Measurements from ENCODE around the gene NCAM1.
A peak's percentile ranks its signal among the peaks of the same experiment; 100 is the strongest.

The NCAM1 gene

DNA sequence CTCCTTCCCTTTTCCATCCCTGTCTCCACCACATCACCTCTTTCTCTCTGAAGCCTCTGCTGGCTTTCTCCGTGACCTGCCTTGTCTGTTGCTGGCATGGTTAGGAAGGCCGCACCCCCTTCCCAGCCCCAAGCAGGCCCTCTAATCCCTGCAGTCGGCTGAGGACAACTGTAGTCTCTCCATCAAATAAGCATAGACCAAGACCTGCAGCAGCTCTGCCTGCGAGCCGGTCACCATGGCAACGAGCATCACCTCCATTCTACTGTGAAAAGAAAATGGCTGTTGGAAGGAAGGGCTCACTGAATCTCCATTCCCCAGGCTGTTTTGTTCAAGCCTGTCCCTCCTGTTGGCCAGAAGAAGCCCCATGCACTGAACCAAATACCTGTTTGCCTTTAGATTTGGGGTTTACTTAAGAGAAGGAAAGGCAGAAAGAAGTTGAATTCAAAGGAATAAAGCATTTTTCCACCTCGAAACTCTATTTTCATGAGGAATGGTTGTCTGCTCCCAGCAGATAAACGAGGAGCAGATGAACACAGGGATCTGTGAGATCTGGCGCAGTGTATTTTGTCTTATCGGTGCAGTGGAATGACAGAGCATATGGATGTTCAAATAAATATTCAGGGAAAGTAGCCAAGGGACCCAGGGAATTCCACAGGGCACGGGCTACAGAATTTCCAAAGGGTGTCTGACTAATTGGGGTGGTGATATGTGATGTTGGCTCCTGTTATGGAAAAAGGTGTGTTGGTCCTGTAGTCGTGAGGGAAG, 240.0 kb downstream of the NCAM1 start:
- DNase-seq (ENCODE audit: low spot score), result no peak

DNA sequence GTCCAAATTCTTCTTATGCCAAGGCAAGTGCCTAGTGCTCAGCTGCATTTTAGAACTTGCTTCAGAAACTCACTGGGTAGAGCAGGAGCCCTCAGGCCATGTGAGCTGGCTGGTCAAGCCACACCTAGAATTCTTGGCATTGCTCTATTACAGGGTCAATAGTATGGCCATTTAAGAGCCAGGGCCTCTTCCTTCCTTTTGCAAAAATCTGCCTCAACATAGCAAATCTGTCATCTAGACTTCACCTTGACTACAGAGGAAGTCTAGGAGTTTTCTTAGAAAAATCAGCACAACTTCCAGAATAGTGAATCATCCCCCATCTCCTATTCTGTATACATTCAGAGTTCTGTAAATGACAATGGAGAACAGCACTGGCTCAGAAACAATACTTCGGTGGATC, 241.2 kb downstream of the NCAM1 start:
- DNase-seq (ENCODE audit: low spot score), result no peak

DNA sequence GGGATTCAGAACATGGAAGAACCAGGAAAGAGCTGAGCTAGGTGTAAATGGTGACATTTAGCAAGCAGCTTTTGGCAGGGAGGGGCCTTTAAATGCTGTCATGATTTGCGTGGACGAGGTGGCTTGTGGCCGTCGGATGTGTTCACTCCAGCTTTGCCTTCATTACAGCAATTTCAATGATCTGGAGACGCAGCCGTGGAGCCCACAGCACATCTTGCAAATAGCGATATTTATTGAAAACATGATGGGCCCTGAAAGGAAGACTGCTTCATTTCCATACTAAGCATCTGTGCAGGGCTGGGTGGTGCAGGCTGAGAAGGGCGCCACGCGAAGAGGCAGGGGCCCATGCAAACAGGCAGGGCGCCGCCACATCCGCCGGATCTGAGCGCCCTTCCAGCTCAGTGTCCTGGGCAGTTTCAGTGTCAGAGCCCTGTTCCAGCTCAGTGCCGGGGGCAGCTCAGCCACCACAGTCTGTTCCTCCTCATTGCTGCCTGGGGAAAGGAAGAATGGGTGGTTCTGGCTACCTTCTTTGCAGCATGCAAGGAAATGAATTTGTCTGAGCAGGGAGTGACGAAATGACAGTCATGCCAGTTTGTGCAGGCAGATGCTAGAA, 242.0 kb downstream of the NCAM1 start:
- no peak for DNase-seq (ENCODE audit: low spot score)

DNA sequence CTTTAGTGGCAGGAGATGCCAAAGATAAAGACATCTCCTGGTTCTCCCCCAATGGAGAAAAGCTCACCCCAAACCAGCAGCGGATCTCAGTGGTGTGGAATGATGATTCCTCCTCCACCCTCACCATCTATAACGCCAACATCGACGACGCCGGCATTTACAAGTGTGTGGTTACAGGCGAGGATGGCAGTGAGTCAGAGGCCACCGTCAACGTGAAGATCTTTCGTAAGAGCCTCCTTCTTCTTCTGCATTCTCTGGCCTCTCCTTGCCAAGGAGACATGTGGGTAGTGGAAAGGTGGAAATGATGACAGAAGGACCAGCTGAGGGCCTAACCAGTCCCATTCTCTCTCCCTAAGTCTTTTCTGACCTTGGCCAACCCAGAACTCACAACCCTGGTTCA, 243.1 kb downstream of the NCAM1 start:
- no peak for DNase-seq (ENCODE audit: low spot score)

DNA sequence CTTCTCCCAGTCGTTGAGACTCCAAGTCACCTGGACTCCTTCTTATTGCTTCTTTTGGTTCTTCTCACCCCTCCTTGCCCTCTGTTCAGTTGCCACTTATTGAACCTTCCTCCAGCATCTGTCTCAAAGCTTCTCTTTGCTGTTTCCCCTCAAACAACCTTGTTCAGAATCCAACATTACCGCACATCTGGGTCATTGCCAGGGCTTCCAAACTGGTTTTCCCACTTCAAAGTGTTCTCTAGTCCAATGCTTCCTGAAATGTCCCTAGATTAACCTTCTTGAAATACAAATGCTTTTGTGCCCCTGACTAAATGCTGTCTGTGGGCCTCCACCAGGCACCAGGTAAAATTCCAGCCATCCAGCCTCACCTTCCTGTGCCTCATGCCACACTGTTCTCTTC, 252.3 kb downstream of the NCAM1 start:
- no peak for DNase-seq (ENCODE audit: low spot score)

DNA sequence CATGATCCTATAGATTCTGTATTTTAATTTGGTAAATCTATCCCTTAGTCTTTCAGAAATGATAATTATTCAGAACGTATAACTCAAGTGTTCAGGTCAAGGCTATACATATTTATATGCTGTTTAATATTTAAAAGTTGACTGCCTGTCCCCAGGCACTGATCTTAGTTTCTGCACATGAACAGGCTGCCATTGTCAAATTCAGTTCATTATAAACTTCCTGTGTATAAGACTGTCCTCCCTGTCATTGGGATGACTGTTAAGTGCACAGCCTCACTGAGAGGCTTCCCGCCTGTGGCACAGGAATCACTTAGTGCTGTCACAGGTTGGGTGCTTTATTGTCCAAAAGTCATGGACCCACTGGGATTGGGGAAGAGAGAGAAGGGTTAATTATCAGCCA, 261.0 kb downstream of the NCAM1 start:
- no peak for DNase-seq (ENCODE audit: low spot score)

DNA sequence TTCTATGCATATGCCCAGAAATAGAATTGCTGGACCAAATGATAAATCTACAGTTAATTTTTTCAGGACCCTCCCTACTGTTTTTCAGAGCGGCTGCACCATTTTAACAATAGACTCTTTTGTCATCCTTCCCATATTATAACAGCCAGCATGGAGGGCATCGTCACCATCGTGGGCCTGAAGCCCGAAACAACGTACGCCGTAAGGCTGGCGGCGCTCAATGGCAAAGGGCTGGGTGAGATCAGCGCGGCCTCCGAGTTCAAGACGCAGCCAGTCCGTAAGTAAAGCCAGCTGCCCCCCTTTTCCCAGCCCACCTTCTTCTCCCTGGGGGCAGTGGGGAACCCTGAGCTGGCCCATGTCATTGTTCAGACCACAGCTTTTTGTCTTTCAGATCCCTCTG, 273.7 kb downstream of the NCAM1 start:
- DNase-seq (ENCODE audit: low spot score), result no peak

DNA sequence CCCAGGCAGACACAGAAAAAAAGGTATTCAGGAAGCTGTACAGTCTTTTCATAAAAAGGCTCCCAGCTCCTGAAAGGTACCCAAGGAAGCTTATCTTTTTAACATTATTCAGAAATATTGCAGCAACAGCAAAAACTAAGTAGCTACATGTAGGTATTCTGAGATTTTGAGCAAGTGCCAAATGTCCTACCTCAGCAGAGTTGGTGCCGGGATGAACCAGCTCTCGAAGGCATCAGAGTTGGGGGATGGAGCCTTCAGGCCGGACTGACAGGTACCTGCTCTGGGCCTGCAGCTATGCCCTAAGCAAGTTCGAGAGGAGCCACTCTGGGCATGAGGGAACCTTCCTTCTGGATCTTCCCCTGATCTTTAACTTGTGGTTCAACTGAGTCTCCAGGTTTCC, 276.0 kb downstream of the NCAM1 start:
- no peak for DNase-seq (ENCODE audit: low spot score)

DNA sequence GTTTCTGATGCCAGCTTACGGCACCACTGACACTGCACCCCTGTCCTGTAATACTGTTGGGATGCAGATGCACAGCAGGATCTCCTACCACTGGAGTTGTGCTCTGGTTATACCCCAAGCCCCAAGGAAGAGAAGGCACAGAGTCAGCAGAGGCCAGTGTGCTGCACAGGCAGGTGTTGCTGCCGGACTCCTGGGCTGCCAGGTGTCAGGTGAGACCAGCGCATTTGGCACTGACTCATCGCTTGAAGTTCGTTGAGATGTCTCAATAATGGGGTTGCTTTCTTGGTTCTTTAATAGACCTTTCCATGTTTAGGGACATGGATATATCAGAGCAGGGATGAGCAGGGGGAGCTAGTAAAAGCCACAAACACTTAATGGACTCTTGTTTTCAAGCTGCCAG, 277.5 kb downstream of the NCAM1 start:
- no peak for DNase-seq (ENCODE audit: low spot score)

DNA sequence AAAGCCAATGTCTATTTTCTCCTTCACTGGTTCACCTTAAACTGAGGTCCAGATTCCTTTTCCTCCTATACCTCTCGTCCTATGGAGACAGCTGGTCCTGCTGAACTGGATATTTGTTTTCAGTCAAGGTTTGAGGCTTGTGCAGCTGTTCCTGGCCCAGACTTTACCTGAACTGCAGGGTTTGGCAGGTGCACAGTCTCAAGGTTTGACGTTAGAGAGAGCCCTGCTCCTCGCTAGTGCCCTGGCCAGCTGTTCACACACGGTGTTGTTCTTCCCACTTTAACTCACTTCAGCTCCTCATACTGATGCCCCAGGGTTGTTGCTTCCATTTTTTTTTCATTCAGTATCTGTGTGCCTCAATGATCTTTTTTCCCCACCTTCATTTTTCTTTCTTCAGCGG, 279.2 kb downstream of the NCAM1 start:
- no peak for DNase-seq (ENCODE audit: low spot score)

DNA sequence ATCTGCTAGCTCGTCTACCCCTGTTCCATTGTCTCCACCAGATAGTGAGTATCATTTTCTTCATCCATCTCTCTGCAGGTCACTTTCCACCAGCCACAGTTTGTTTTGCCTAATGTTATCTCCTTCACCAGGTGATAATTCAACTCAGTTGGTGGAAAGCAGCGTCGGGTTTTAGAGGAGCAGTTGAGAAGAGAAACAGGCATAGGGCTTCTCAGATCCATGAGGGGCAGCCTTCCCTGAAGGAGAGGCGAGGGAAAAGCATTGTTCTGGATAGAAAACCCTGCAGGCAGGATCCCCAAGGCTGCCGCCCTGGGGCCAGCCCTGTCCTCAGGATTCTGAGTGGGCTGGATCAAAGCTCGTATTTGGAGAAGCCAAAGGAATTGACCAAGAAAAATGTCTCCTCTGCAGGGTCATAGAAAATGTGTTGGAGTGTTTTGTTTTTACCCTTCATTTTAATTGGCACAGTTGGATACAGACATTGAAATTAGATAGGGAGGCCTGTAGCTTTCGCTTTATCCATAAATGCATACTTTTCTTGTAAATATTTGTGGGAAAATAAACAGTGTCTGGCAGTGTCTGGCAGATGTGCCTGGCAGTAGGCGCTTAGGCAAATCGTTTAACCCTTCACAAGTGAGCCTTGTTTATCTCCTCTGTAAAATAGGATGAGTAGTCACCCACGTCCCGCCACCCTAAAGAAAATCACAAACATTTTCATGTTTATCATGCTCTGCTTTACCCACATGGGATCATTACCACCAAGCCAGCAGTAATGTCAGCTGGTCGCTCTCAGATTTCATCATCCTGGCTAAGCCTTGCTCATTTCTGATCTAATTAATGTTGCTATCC, 279.8 kb downstream of the NCAM1 start:
- no peak for DNase-seq (ENCODE audit: low spot score)

DNA sequence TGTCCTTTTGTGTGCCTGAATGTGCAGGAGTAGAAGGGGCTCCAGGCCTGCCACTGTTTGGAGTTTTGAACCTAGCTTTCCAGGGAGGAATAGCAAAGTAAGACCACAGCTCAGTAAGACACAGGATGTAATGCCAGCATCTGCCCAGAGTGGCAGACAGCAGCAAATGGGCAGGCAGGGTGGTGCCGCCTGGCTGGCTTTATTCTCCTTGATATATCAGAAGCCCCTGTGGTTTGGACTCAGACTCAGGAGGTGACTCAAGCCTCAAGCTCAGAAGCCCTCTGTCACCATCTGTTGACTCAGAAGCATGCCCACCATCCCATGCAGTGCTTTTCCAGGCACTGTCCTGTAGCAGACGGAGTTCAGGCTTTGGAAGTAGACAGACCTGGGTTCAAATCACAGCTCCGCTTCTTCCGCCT, 280.4 kb downstream of the NCAM1 start:
- DNase-seq (ENCODE audit: low spot score), result no peak

DNA sequence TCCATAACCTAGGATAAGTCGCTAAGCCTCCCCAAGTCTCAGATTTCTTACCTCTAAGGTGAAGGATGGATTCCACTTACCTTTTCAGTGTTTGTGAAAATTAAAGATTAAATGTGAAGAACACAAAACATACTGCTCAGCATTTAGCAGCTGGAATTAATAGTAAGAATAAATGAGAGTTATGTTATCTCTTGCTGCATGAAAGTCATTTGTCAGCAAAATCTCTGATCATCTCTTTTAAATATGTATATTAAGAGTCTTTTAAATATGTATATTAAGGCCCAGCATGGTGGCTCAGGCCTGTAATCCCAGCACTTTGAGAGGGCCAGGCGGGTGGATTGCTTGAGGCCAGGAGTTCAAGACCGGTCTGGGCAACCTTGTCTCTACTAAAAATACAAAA, 280.8 kb downstream of the NCAM1 start:
- no peak for DNase-seq (ENCODE audit: low spot score)

DNA sequence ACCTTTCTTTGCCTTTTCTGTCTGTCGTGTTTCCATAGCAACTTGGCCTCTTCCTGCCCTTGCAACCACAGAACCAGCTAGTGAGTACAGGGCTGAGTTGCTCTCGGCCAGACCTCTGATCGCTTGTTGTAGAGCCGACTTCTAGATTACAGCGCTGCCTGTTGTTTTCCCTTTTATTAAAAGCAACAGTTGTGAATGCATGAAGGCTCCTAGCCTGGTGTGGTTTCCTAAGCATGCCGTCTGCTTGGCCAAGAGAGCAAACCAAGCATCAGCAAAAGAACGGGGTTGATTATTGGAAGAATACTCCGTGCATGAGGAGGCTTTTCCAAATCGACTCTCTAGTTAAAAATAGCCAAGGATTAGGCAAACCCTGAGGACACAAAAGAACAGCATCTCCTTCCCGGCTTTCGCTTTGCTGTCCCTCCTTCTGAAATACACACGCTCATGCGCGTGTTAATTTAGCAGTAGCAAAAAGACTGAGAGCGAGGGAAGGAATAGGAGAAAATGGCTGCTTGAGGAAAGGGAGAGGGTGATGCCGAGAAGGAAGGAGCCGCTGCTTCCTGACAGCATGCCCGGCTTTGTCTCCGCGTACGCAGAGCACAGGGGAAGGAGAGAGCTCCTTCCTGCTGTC, 281.7 kb downstream of the NCAM1 start:
- no peak for DNase-seq (ENCODE audit: low spot score)

DNA sequence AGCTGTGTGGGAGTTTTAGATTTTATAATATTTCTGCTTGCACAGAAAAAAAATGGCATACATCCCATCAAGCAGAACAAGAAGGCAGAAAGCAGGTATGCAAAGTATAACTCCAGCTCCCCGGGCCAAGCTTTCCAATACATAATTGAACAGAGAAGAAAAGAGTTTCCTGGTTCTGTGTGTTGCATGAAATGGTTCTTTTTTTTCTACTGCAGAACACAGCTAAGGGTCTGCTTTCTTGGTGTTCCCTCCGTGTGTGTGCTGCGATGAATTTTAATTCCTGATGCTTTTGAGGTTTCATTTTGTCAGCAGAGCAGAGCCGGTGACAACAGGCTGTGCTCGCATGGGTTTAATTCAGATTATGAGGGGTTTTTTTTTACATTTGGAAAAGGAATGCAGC, 282.5 kb downstream of the NCAM1 start:
- DNase-seq (ENCODE audit: low spot score), result no peak

DNA sequence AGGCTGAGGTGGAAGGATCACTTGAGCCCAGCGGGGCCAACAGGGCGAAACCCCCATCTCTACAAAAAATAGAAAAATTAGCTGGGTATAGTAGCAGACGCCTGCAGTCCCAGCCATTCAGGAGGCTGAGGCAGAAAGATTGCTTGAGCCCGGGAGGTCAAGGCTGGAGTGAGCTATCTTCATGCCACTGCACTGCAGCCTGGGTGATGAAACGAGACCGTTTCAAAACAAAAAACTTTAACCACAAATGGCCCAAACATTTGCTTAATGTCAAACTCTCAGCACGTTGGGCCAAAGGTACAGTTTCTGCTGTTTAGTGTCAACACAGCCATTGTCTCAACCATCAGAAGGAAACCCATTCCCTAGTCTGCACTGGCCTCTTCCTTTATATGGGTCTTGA, 284.0 kb downstream of the NCAM1 start:
- no peak for DNase-seq (ENCODE audit: low spot score)

DNA sequence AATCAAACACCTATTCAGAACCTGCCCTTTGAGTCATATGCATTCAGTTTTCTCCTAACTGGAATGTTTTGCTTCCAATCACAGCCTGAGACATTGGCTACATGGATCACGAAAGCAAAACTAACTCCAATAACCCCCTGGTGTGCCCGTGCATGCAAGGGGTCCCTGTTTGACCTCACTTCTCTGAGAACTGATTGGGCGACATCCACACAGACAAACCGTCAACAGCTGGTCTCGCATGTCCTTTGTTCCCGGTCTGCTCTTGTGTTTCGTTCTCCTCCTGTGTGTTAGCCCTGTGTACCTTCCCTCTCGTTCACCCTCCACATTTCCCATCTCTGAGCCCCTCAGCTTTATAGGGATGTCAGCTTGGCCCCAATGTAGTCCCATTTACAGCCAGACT, 286.0 kb downstream of the NCAM1 start:
- no peak for DNase-seq (ENCODE audit: low spot score)

DNA sequence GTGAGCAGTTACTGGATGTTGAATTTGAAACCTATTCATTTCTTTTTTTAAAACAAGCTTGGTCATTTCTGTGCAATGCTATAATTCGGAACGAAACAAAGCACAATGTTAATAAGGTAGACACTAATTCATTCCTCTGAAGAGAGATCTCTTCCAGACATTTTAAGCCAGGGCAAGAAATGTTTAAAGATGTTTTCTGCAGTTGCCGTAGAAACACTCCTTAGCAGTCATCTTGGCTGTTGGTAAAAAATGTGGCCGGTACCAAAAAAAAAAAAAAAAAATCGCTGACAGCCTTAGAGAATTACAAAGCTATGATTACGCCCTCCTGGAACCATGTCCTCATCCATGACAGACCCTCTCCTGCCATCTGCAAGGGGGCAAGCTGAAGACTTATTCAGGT, 286.7 kb downstream of the NCAM1 start:
- DNase-seq (ENCODE audit: low spot score), result no peak

DNA sequence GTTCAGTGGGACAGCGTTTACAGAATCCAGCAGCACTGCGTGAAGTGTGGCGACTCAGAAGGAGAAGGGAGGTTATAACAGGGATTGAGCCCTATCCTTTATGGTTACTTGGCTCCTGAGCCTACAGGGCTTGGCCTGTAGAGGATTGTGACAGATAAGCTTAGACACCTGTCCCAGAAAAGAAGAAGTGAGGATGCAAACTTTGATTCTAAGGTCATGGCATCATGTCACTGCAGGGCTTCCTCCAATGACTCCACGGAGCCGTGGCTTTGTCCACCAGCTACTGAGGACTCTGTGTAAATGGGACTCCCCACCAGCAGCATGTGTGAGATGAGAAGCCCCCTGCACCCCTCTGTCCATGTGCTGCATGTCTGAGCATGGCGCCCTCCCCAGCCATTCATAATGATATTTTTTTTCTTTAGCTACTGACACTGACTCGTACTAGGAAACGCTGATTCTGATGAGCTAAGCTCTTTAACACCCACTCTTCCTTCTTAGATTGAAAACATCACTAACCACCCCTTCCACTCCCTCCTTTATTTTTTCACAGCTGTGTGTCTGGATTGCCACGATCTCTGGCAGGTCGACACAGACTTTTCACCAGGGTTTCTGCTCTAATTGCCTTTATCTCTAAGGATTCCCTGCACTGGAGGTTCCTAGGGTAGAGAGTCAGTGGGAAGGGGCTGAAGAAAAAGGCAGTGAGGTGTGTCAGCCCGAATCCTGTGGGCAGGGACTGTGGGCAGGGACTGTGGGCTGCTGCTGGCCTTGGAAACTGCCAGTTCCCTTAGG, 287.7 kb downstream of the NCAM1 start:
- no peak for DNase-seq (ENCODE audit: low spot score)

DNA sequence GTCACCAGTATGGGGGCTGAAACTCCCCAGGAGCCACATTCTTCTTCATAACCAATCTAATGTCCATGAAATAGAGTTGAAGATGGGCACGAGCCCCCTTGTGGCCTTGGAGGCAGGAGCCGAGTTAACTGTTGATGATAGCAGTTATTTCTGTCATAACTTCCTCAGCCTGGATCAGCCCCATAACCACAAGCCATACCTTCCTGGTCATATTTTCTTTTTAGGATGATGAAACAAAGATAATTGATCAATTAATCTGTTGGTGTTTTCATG, 288.2 kb downstream of the NCAM1 start:
- DNase-seq (ENCODE audit: low spot score), result peak; percentile 7

DNA sequence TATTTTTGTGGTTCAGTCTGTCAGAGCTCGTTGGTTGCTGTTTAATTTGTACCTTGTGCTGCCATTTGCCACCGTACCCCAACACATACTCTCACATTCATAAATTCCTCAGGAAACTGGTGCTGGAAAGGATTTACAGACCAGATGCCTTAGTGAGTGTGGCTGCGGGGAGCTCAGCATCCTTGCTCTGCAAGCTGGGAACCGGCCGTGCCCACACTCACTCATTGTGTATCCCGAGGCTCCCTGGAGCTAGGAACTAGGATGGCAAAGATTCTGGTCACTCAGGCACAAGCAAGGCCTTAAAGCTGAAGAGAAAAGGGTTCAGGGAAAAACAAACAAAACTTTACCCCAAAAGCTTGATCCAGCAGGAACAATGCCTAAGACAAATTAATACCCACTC, 288.6 kb downstream of the NCAM1 start:
- DNase-seq (ENCODE audit: low spot score), result no peak

DNA sequence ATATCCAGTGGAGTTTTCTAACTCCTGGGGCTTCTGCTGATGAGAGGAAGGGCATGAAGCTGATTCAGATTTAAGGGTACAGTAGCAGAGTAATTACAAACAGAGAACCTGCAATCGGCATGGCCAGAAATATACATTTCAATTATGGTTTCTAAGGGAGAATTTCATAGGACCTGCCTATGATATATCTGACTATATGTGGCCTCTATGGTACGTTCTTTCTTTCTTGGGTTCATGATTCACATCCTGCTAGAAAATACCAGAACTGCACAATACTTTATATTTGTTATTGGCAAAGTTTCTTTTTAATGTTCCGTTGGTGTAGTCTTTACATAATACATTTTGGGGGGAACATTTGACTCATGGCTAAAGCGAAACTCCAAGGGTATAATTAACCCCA, 290.1 kb downstream of the NCAM1 start:
- DNase-seq (ENCODE audit: low spot score), result no peak

All from NAMALWA (cell line).